H1 (cell line): ENCODE data around the gene TM9SF3. TPM values are rescaled to one million over a fixed set of nuclear protein-coding genes. Genes with fewer than 3 reads are reported as not detected.

Experiments used
- CTCF ChIA-PET: fragments of 300-600 bp; sonication (Branson Sonifier 250); formaldehyde crosslinking; loops from one replicate; lab custom pipeline; 2021; ENCODE audit not compliant: partially characterized antibody; lab: Charles Lee
- POLR2A ChIA-PET: fragments of 300-600 bp; sonication (Branson Sonifier 250); formaldehyde crosslinking; loops from one replicate; lab custom pipeline; 2021; ENCODE audit warnings: inconsistent platforms; ENCODE audit not compliant: partially characterized antibody; lab: Charles Lee
- DNase-seq, 2 experiments: peaks; one replicate each; pipeline versions ENCODE4 v3.0.0 to v3.0.0-alpha.2; 2010 to 2022; ENCODE audit warnings: low spot score in 2 of 2, low read depth in 1 of 2, mixed read lengths in 1 of 2
- FAIRE-seq: peaks from 2 replicates; lab custom pipeline; 2011; peaks lifted over from hg19 to GRCh38; lab: Jason Lieb, UNC
- H2AFZ ChIP-seq: 2 replicates; pipeline ENCODE4 v1.8.1; 2012; ENCODE audit warnings: low read length, inconsistent platforms
- H2AK5ac ChIP-seq: 2 replicates; pipeline ENCODE4 v1.6.1; 2013; ENCODE audit warnings: low read depth, low read length
- H2BK120ac ChIP-seq: replicated peaks from 2 replicates; pipeline ENCODE3; 2013; ENCODE audit warnings: low read depth, low read length, inconsistent platforms
- H2BK12ac ChIP-seq: 2 replicates; pipeline ENCODE4 v1.6.1; 2013; ENCODE audit warnings: low read depth, low read length
- H2BK15ac ChIP-seq: 2 replicates; pipeline ENCODE4 v1.6.1; 2013; ENCODE audit warnings: low read length
- H2BK20ac ChIP-seq: 2 replicates; pipeline ENCODE4 v1.6.1; 2013; ENCODE audit warnings: low read length
- H2BK5ac ChIP-seq: 2 replicates; pipeline ENCODE4 v1.6.1; 2013; ENCODE audit warnings: low read depth, low read length
- H3K14ac ChIP-seq: 2 replicates; pipeline ENCODE4 v1.6.1; 2013; ENCODE audit warnings: inconsistent platforms; ENCODE audit not compliant: insufficient read length
- H3K18ac ChIP-seq: 2 replicates; pipeline ENCODE4 v1.6.1; 2013; ENCODE audit warnings: low read length; ENCODE audit errors: extremely low read depth
- H3K23ac ChIP-seq: 2 replicates; pipeline ENCODE4 v1.6.1; 2013; ENCODE audit warnings: inconsistent platforms; ENCODE audit not compliant: insufficient read length
- H3K23me2 ChIP-seq: 2 replicates; pipeline ENCODE4 v1.6.1; 2013; ENCODE audit warnings: low read depth, low read length
- H3K27ac ChIP-seq: 2 replicates; pipeline ENCODE4 v1.6.1; 2011; ENCODE audit warnings: low read depth, low read length, inconsistent platforms
- H3K27me3 ChIP-seq, 4 experiments: replicated peaks in 1 of 4; 1 replicate in 1 of 4; 2 replicates in 3 of 4; pipeline versions ENCODE4 v1.6.1 to v1.8.1; 2011 to 2013; ENCODE audit warnings: low read length in 3 of 4, mild to moderate bottlenecking in 3 of 4, inconsistent platforms in 2 of 4, mixed read lengths in 2 of 4, moderate library complexity in 1 of 4; ENCODE audit not compliant: control insufficient read depth in 3 of 4, insufficient read depth in 3 of 4; ENCODE audit errors: extremely low read depth in 1 of 4
- H3K36me3 ChIP-seq, 4 experiments: 2 replicates each; pipeline versions ENCODE4 v1.6.1 to v1.8.1; 2011 to 2013; ENCODE audit warnings: mild to moderate bottlenecking in 4 of 4, low read length in 3 of 4, moderate library complexity in 2 of 4, control low read depth in 1 of 4, inconsistent platforms in 1 of 4; ENCODE audit not compliant: insufficient read depth in 4 of 4, control insufficient read depth in 2 of 4
- H3K4ac ChIP-seq: replicated peaks from 2 replicates; pipeline ENCODE3; 2013; ENCODE audit warnings: low read length, low read depth, mixed read lengths, inconsistent platforms; ENCODE audit not compliant: insufficient read length
- H3K4me1 ChIP-seq, 4 experiments: replicated peaks in 1 of 4; 1 replicate in 1 of 4; 2 replicates in 3 of 4; pipeline versions ENCODE4 v1.6.1 to v1.8.1; 2011 to 2013; ENCODE audit warnings: low read length in 3 of 4, inconsistent platforms in 2 of 4, mixed read lengths in 1 of 4; ENCODE audit not compliant: insufficient read depth in 4 of 4, control insufficient read depth in 3 of 4
- H3K4me2 ChIP-seq, 2 experiments: 2 replicates each; pipeline versions ENCODE4 v1.6.1 to v1.8.1; 2011 to 2013; ENCODE audit warnings: low read depth in 2 of 2, low read length in 2 of 2, control low read depth in 1 of 2, inconsistent platforms in 1 of 2, mild to moderate bottlenecking in 1 of 2; ENCODE audit not compliant: insufficient read depth in 1 of 2
- H3K4me3 ChIP-seq, 4 experiments: fragments of 200-600, 300-600 bp in 1 of 4; sonication (generic), shearing (Covaris generic), sonication (Bioruptor Twin) in 1 of 4; 2 replicates each; pipeline versions ENCODE4 v1.5.1 to v1.8.1; 2011 to 2016; ENCODE audit warnings: low read length in 4 of 4, low read depth in 3 of 4, control low read depth in 2 of 4, inconsistent platforms in 2 of 4, mild to moderate bottlenecking in 2 of 4, mixed read lengths in 1 of 4, moderate library complexity in 1 of 4; ENCODE audit not compliant: insufficient read depth in 2 of 4; ENCODE audit errors: extremely low read depth in 1 of 4
- H3K56ac ChIP-seq: replicated peaks from 2 replicates; pipeline ENCODE3; 2013; ENCODE audit warnings: low read depth, mild to moderate bottlenecking, mixed read lengths, low read length, inconsistent platforms; ENCODE audit not compliant: insufficient read length
- H3K79me1 ChIP-seq: 2 replicates; pipeline ENCODE4 v1.6.1; 2013; ENCODE audit warnings: low read depth, low read length, control low read depth
- H3K79me2 ChIP-seq, 2 experiments: 2 replicates each; pipeline versions ENCODE4 v1.6.1 to v1.8.1; 2012 to 2013; ENCODE audit warnings: low read length in 2 of 2, mild to moderate bottlenecking in 2 of 2, inconsistent platforms in 1 of 2; ENCODE audit not compliant: insufficient read depth in 2 of 2, control insufficient read depth in 1 of 2
- H3K9ac ChIP-seq, 4 experiments: replicated peaks in 1 of 4; 1 replicate in 1 of 4; 2 replicates in 3 of 4; pipeline versions ENCODE4 v1.6.1 to v1.8.1; 2011 to 2013; ENCODE audit warnings: low read depth in 3 of 4, low read length in 3 of 4, control low read depth in 2 of 4, mild to moderate bottlenecking in 2 of 4, moderate library complexity in 2 of 4, inconsistent platforms in 1 of 4; ENCODE audit errors: extremely low read depth in 1 of 4
- H3K9me3 ChIP-seq, 2 experiments: 2 replicates each; pipeline versions ENCODE4 v1.6.1 to v1.8.1; 2012 to 2013; ENCODE audit warnings: mild to moderate bottlenecking in 2 of 2, moderate library complexity in 2 of 2, control low read depth in 1 of 2, inconsistent platforms in 1 of 2, low read depth in 1 of 2, low read length in 1 of 2, mixed read lengths in 1 of 2; ENCODE audit not compliant: insufficient read depth in 2 of 2
- H4K20me1 ChIP-seq, 2 experiments: replicated peaks in 1 of 2; 2 replicates each; pipeline versions ENCODE3 to v1.8.1; 2011 to 2013; ENCODE audit warnings: inconsistent platforms in 2 of 2, low read length in 2 of 2, mild to moderate bottlenecking in 1 of 2; ENCODE audit not compliant: insufficient read depth in 2 of 2, control insufficient read depth in 1 of 2
- H4K5ac ChIP-seq: 2 replicates; pipeline ENCODE4 v1.6.1; 2013; ENCODE audit warnings: low read length, low read depth, mixed read lengths, inconsistent platforms; ENCODE audit not compliant: insufficient read length
- H4K8ac ChIP-seq: 2 replicates; pipeline ENCODE4 v1.8.0; 2013; ENCODE audit warnings: mild to moderate bottlenecking, moderate library complexity, low read length, inconsistent platforms; ENCODE audit not compliant: insufficient read depth; ENCODE audit errors: extremely low read depth
- H4K91ac ChIP-seq: replicated peaks from 2 replicates; pipeline ENCODE3; 2013; ENCODE audit warnings: low read length, mixed read lengths, inconsistent platforms; ENCODE audit not compliant: insufficient read length
- BRCA1 ChIP-seq: IDR thresholded peaks from 2 replicates; pipeline ENCODE4 v1.6.1; 2012; ENCODE audit warnings: low read depth, low read length, improper control_type of control experiment
- EP300 ChIP-seq, 2 experiments: IDR thresholded peaks; 1 replicate in 1 of 2; 2 replicates in 1 of 2; pipeline ENCODE4 v1.6.1; 2011 to 2012; ENCODE audit warnings: low read depth in 2 of 2, low read length in 2 of 2, mild to moderate bottlenecking in 2 of 2, borderline replicate concordance in 1 of 2, inconsistent platforms in 1 of 2, moderate library complexity in 1 of 2
- POLR2A ChIP-seq, 2 experiments: IDR thresholded peaks; 1 replicate in 1 of 2; 2 replicates in 1 of 2; pipeline ENCODE4 v1.6.1; 2011; ENCODE audit warnings: low read depth in 2 of 2, low read length in 2 of 2, mild to moderate bottlenecking in 2 of 2; ENCODE audit errors: control extremely low read depth in 1 of 2
- SP2 ChIP-seq: IDR thresholded peaks from 2 replicates; pipeline ENCODE4 v1.6.1; 2012; ENCODE audit warnings: mild to moderate bottlenecking, low read length, inconsistent platforms
- WGBS, 2 experiments: shearing (Covaris generic) in 1 of 2; methylation state at CpG; one replicate each; pipeline versions ENCODE4 v1.1.6 to v1.1.7; 2013 to 2015; ENCODE audit warnings: low lambda C conversion rate in 2 of 2, mixed read lengths in 2 of 2, inconsistent platforms in 1 of 2, low coverage in 1 of 2, missing lambda C conversion rate in 1 of 2; ENCODE audit not compliant: insufficient replicate concordance in 2 of 2, insufficient coverage in 1 of 2, insufficient read length in 1 of 2; ENCODE audit errors: extremely low coverage in 1 of 2, missing lambda C conversion rate in 1 of 2; 5-methylcytosine and 5-hydroxymethylcytosine counted together
- polyA plus RNA-seq, 7 experiments: library from polyadenylated mRNA; depleted of rRNA in 3 of 7; stranded (reverse) in 5 of 7; unstranded in 2 of 7; fragments of >200 nt in 5 of 7; fragments of 200-250 nt in 2 of 7; gene quantifications; 1 replicate in 5 of 7; 2 replicates in 1 of 7; 4 replicates in 1 of 7; pipeline versions ENCODE4 v1.2.1 to v1.2.3, GENCODE V29; 2011 to 2013; ENCODE audit warnings: missing spikeins in 2 of 7, mixed read lengths in 2 of 7
- total RNA-seq: library from RNA; stranded (reverse); fragmentation: NEBNext Ultra II Directional; extraction: Animal tissue kit (Norgen Biotek cat#: 25700); gene quantifications from 2 replicates; pipeline ENCODE4 v1.2.1, GENCODE V29; 2021

The TM9SF3 gene
- total and polyA plus RNA-seq, 2 of the 8 experiments (the other 6 are each of a cell fraction or from before 2014, with no cell fraction given), result 123 to 127 TPM

- H2AFZ ChIP-seq, result no peak overlapping the region
Measured at GRCh38 chr10:96500050-96500449, 86.8 kb downstream of the TM9SF3 start.

More at GRCh38 chr10:96500050-96500449, 86.8 kb downstream of the TM9SF3 start:
- DNase-seq (no peak), FAIRE-seq (no peak)
- Histone ChIP-seq H2AK5ac (no peak overlapping the region), H4K20me1 (no peaks in the 10 kb centered on the region), H2BK15ac (no peak overlapping the region), H2BK5ac (no peak overlapping the region), H3K36me3 (no peaks in the 10 kb centered on the region; a peak in 1 of 8 replicates), H3K4me1 (peaks cover 0 to 3% (median 0%) of the 10 kb centered on the region in 4 experiments; a peak in 1 of 7 replicates), H3K79me2 (no peaks in the 10 kb centered on the region), H4K91ac (no peak overlapping the region), H3K4me2 (no peak overlapping the region), H3K23me2 (no peaks in the 10 kb centered on the region), H3K27ac (no peak overlapping the region), H3K18ac (no peak overlapping the region), H3K9me3 (no peaks in the 10 kb centered on the region), H3K79me1 (no peaks in the 10 kb centered on the region), H3K9ac (no peak overlapping the region), H3K56ac (no peak overlapping the region), H3K14ac (no peak overlapping the region), H3K4me3 (no peak overlapping the region), H3K4ac (no peak overlapping the region), H2BK120ac (no peak overlapping the region), H3K27me3 (no peaks in the 10 kb centered on the region; a peak in 1 of 7 replicates), H3K23ac (no peak overlapping the region), H2BK12ac (no peak overlapping the region), H4K5ac (no peak overlapping the region), H4K8ac (no peak overlapping the region), H2BK20ac (no peak overlapping the region)
- POLR2A ChIA-PET, result no interaction called here
- CTCF ChIA-PET, result interaction anchor here (1.1 to 5.8 kb wide), 4 partner anchors 9 to 125 kb away, joined by 3 to 35 read pairs (median 22); no protein-coding TSS in a partner anchor
- 85% methylated on average over 2 of the region's 3 CpGs; no CpG with 5 or more reads in 1 of the 2 experiments for WGBS, 2 experiments
- no peak for TF ChIP-seq SP2
- TF ChIP-seq POLR2A (IDR thresholded peaks at IDR 0.05; ENCODE audit: control extremely low read depth in 1 of 2, low read depth in 2 of 2, low read length in 2 of 2), result no peak
- no peak for TF ChIP-seq BRCA1
- TF ChIP-seq EP300 (IDR thresholded peaks at IDR 0.05; ENCODE audit: borderline replicate concordance in 1 of 2, low read depth in 2 of 2, low read length in 2 of 2), result no peak
